PC-3 (cell line): Measurements from ENCODE around the gene MYO3A.

Experiments
- EZH2 ChIP-seq: fragments of 300-600 bp; sonication (generic); IDR thresholded peaks from one replicate; pipeline ENCODE4 v1.6.1; 2017; ENCODE audit warnings: antibody characterized with exemption, mild to moderate bottlenecking, low read length; ENCODE audit not compliant: unreplicated experiment
- EZH2phosphoT487 ChIP-seq: fragments of 300-600 bp; sonication (generic); IDR thresholded peaks from 2 replicates; pipeline ENCODE4 v1.6.1; 2018; ENCODE audit warnings: mild to moderate bottlenecking, antibody characterized with exemption, low read length, borderline replicate concordance
- TF ChIP-seq, protein P1 (sequence below): fragments of 300-600 bp; sonication (generic); conservative IDR thresholded peaks from 2 replicates; pipeline ENCODE4 v1.5.1; 2017; ENCODE audit warnings: antibody characterized with exemption, low read depth, mild to moderate bottlenecking, low read length

DNA sequence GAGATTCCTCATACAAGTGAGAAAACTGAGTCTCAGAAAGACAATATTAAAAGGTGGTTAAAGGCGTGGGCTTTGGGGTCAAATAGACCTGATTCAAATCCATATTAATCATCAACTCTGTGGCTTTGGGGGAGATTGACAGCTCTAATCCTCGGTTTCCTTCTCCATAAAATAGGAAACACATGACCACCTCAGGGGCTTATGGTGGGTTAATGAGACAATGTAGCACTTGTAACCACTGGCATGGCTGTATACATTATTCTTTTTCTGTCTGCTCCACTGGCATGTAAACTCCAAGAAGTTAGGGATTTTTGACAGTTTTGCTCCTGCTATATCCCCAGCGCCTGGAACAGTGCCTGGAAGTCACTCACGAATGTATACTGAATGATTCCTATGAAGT lies 161.8 kb downstream of the MYO3A start:
- TF ChIP-seq, protein P1, sequence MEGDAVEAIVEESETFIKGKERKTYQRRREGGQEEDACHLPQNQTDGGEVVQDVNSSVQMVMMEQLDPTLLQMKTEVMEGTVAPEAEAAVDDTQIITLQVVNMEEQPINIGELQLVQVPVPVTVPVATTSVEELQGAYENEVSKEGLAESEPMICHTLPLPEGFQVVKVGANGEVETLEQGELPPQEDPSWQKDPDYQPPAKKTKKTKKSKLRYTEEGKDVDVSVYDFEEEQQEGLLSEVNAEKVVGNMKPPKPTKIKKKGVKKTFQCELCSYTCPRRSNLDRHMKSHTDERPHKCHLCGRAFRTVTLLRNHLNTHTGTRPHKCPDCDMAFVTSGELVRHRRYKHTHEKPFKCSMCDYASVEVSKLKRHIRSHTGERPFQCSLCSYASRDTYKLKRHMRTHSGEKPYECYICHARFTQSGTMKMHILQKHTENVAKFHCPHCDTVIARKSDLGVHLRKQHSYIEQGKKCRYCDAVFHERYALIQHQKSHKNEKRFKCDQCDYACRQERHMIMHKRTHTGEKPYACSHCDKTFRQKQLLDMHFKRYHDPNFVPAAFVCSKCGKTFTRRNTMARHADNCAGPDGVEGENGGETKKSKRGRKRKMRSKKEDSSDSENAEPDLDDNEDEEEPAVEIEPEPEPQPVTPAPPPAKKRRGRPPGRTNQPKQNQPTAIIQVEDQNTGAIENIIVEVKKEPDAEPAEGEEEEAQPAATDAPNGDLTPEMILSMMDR = no peak
- TF ChIP-seq EZH2phosphoT487 (no peak), EZH2 (no peak)
